Brain microvascular endothelial cell (primary cell): ENCODE results near the gene DMAC2.
A peak's percentile ranks its signal among the peaks of the same experiment; 100 is the strongest.

ENCODE experiments used
- DNase-seq: peaks from one replicate; pipeline ENCODE4 v3.0.0-alpha.2; 2020
- H3K27ac ChIP-seq: fragments of 250-450 bp; sonication (Bioruptor Pico); 2 replicates; pipeline ENCODE4 v1.5.1; 2020; ENCODE audit warnings: mild to moderate bottlenecking, moderate library complexity
- H3K27me3 ChIP-seq: fragments of 250-450 bp; sonication (Bioruptor Pico); replicated peaks from 2 replicates; pipeline ENCODE4 v1.5.1; 2020; ENCODE audit warnings: mild to moderate bottlenecking
- H3K36me3 ChIP-seq: fragments of 250-450 bp; sonication (Bioruptor Pico); replicated peaks from 2 replicates; pipeline ENCODE4 v1.5.1; 2020; ENCODE audit warnings: mild to moderate bottlenecking
- H3K4me3 ChIP-seq: 2 replicates; pipeline ENCODE4 v1.5.1; 2011; ENCODE audit warnings: low read depth, mild to moderate bottlenecking, control low read depth, low read length, moderate library complexity
- CTCF ChIP-seq: IDR thresholded peaks from 2 replicates; pipeline ENCODE4 v1.5.1; 2011; ENCODE audit warnings: low read depth, mild to moderate bottlenecking, moderate library complexity, low read length, control low read depth, inconsistent platforms; ENCODE audit errors: missing control alignments
- in situ Hi-C: cut with HindIII; loops from 2 replicates; pipeline ENCODE4 v1.10.0; 2017; ENCODE audit warnings: low sequenced_read_pairs, low pct_ligation_motif_present

DMAC2 gene

DNA sequence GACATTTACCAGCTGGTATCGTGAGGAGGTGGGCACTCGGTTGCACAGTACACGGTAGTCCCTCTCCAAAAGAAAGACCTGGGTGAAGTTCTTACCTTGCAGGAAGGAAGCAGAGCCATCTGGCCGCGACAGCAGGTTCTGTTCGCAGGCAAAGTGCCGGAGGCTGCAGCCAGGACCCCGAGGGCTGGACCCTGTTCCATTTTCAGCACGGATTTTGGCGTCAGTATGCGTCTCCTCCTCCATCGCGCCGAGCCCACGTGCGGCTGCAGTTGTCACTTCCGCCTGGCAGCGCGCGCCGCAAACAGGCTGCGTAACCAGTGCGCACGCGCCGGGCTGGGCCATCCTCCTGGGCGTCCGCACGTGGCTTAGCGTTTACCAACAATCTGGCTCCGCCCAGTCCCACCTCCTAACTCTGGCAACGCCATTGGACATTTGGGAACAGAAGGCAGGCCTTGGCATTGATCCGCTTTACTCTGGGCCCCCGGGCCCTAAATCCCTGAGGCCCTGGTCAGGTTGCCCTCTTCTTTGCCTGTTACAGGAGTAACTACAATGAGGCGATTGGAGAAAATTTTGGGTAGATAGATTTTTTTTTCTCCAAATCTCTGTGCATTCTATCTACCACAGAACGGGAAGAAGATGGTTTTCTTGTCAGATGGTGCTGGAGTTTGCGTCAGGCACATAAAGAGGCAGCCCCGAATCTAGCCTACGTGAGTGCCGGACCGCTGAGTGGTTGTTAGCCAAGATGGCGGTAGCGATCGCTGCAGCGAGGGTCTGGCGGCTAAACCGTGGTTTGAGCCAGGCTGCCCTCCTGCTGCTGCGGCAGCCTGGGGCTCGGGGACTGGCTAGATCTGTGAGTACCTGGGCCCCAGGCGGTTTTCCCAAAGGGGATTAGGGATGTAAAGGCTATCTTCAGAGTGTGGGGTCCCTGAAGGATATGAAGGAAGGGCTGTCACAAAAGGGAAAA is 42.3 kb downstream of the DMAC2 start, which contains the start of the genes BCKDHA and EXOSC5:
BCKDHA (plus strand) TSS at position 733 of the 964 bp plus-strand sequence; CDS start at position 743, 10 bp downstream.
EXOSC5 (minus strand) TSS at position 274 of the 964 bp plus-strand sequence; CDS start at position 243, 31 bp downstream.
- no peaks in the 10 kb centered on the region for H3K27me3 ChIP-seq
- no peaks in the 10 kb centered on the region for H3K36me3 ChIP-seq
- DNase-seq, result peak; percentile 100
- in situ Hi-C loops, result no loop called here
- peak within 1 kb of the TSS; percentile 96 for H3K27ac ChIP-seq
- TF ChIP-seq CTCF, result no peak
- H3K4me3 ChIP-seq, result peak within 1 kb of the TSS; percentile 84

DNA sequence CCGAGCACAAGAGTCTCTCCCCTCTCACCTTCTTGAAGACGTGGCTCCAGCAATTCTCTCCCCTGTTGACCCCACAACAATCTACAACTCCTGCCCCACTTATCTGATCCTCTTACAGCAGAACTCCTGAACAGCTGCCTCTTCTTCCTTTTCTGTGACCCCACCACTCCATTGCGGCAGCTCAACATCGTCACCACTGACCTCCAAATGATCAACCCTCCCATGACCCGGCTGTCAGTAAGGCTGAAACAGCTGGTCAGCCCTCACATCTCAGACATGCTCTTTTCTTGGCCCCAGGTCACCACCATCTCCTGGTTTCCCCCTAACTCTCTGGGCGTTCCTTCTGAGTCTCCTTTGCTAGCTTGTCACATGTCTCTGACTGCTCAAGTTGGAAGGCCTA is 44.4 kb downstream of the DMAC2 start:
- Histone ChIP-seq H3K36me3 (peaks cover 12% of the 10 kb centered on the region), H3K4me3 (no peak overlapping the region), H3K27me3 (no peaks in the 10 kb centered on the region), H3K27ac (no peak overlapping the region)
- TF ChIP-seq CTCF, result no peak
- in situ Hi-C loops, result no loop called here
- DNase-seq, result no peak

- Histone ChIP-seq H3K27ac (no peak overlapping the region), H3K27me3 (no peaks in the 10 kb centered on the region), H3K4me3 (no peak overlapping the region), H3K36me3 (peaks cover 24% of the 10 kb centered on the region)
- no peak for TF ChIP-seq CTCF
- DNase-seq, result no peak
- in situ Hi-C loops, result no loop called here
Measured at GRCh38 chr19:41392775-41393174, 46.9 kb downstream of the DMAC2 start.

GRCh38 chr19:41391618-41392017 is 48.1 kb downstream of the DMAC2 start:
- peaks cover 24% of the 10 kb centered on the region for H3K36me3 ChIP-seq
- H3K4me3 ChIP-seq, result no peak overlapping the region
- DNase-seq, result no peak
- H3K27ac ChIP-seq, result no peak overlapping the region
- no peak for TF ChIP-seq CTCF
- in situ Hi-C loops, result no loop called here
- no peaks in the 10 kb centered on the region for H3K27me3 ChIP-seq

GRCh38 chr19:41386442-41386841 is 53.3 kb downstream of the DMAC2 start:
- Histone ChIP-seq H3K27me3 (no peaks in the 10 kb centered on the region), H3K4me3 (no peak overlapping the region), H3K27ac (no peak overlapping the region), H3K36me3 (peaks cover 18% of the 10 kb centered on the region)
- in situ Hi-C loops, result no loop called here
- no peak for DNase-seq
- TF ChIP-seq CTCF, result no peak
